Glomerular visceral epithelial cell (primary cell): Measurements from ENCODE around the gene COL6A3.

Source experiments
- DNase-seq: peaks from one replicate; pipeline ENCODE4 v3.0.0-alpha.2; 2016; ENCODE audit errors: extremely low spot score

COL6A3 gene

DNA sequence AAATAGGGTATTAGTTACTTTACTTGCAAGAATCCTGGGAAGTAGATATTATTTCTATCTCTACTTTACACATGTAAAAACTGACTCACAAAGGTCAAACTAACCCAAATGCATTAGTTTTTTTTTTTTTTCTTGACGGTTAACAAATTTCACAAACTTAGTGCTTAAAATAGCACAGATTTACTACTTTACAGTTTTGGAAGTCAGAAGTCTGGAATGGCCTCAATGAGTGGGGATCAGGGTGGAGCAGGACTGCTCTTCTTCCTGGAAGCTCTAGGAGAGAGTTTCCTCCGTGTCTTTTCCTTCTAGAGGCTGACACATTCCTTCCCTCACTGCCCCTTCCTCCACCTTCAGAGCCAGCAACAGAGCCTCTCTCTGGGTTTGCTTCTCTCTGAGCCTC, 117.2 kb downstream of the COL6A3 start:
- no peak for DNase-seq

DNA sequence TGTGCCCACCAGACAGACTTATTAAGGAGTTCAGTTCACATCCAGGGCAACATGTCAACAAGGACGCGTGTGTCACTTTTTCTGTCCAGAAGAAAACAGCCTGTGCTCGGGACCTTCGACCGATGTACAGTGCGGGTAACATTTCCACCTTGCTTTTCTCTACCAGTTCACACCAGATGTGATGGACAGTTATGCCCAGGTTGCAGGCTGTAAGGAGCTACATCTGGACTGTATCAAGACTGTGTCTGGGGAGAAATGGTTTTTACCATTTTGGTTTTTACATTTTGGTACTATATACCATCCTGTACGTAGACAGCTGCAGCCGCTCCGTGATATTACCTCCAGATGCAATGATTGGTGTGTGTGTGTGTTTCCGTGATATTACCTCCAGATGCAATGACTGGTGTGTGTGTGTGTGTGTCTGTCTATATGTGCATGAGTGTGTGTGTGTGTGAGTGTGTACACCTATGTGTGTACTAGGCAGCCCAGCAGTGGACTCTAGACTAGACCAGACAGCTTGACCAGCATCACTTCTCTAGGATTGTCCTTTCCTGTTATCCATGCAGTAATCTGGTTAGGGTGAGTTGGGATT, 118.0 kb downstream of the COL6A3 start:
- DNase-seq: no peak

DNA sequence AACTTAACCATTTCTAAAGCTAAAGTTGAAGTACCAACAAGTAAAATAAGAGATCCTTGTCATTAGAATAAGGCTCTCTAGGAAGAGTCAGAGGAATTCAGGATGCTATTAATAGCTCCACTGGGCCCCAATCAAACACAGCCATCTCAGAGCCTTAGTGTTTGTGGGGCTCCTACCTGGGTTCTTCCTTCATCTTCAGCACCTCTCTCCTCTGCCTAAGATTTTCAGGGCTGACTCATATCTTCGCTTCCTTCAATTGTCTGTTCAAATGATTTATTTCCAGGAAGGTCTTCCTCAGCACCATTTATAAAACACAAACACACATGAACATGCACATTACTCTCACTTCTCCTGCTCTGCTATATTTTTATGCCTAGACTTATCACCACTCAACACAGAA, 119.5 kb downstream of the COL6A3 start:
- DNase-seq: no peak

DNA sequence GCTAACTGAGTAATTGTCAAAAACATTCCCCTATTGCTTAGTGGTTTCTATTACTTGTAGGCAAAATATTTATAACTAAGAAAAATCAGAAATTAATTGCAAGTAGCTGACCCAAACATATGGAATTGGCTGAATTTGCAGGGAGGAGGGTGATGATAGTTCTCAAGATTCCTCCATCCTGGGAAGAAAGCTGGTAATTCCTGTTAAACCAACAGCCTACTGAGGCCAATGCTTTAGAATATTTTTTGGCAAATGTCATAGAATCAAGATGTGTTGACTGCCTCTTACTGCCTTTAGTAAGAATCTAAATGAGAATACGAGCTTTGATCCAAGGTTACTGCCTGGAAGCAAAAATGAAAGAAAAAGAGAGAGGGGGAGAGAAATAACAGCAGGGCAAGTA, 120.0 kb downstream of the COL6A3 start:
- no peak for DNase-seq

DNA sequence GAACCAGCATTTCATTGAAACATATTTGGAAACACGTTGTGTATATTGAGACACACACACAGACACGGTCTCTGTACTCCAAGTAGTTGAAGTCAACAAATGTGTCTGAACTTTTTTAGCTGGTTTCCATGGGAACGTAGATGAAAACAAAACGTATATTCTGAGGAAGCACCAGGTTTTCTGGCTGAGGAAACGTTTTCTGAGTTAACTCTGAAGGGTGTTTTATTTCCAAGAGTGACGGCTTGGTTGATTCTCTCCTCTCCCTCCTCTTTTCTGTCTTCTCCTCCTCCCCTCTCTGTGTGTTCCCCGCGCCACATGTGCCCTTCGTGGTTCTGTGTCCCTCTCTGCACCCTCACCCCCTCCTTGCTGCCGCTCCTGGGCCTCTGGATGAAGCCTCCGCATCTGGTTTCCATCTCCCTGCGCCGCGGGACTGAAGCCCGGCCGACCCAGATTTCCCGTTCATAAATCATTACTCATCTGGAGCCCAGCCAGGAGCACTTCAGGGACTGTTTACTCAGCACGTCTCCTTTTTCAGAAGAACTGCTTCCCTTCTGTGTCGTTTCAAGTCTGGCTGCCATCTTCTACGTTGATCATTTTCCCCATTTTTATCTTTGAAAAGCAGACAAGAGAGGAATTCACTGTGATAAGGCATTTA, 122.7 kb downstream of the COL6A3 start:
- DNase-seq: peak; percentile 97

DNA sequence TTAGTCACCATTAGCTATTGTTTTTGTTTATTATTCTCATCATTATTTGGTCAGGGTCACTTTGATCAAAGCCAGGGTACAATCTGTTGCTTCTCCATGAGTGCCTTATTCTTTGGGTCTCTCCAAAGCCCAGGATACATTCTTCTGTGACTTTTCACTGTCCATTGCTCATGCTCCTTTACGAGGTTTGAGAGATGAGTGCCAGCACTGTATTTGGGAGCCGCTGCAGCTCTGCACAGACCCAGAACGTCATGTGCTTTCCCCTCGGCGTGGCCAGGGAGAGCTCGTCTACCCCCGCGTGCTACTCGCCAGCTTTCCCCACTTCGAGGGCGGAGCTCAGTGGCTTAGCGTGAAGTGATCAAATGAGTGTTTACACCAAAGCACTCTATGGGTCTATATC, 123.7 kb downstream of the COL6A3 start:
- DNase-seq: no peak

DNA sequence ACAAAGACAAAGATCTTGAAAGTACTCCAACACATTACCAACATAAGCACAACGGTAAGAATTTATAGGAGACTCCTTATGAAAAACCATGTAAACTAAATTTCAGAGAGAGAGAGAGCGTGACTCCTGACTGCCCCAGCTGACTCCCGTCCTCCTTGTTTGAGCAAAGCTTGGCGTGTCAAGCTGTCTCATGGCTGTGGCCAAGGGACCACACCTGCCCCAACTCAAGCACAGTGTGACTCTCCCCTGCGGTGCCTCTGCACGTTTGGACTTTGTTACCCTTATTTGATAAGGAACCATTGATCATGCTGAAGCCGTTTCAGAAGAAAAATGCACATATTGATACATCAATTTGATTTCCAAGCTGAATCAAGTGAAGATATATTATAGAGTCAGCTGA, 124.8 kb downstream of the COL6A3 start:
- DNase-seq: no peak

DNA sequence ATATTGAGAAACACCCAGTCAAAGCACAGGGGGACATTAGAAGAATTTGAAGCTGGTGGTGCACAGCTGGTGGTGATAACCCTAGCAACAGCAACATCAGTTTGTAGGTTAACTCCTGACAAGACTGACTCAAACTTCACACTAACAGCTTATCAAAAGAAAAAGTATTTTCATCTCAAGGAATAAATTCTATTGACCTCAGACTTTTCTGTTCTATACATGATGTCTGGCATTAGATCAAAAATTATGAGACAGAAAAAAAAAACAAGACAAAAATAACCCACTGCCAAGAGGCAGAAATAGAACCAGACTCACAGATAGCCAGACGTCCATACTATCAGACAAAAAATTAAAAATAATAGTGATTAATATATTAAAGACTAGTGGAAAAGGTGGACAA, 126.1 kb downstream of the COL6A3 start:
- DNase-seq: no peak

DNA sequence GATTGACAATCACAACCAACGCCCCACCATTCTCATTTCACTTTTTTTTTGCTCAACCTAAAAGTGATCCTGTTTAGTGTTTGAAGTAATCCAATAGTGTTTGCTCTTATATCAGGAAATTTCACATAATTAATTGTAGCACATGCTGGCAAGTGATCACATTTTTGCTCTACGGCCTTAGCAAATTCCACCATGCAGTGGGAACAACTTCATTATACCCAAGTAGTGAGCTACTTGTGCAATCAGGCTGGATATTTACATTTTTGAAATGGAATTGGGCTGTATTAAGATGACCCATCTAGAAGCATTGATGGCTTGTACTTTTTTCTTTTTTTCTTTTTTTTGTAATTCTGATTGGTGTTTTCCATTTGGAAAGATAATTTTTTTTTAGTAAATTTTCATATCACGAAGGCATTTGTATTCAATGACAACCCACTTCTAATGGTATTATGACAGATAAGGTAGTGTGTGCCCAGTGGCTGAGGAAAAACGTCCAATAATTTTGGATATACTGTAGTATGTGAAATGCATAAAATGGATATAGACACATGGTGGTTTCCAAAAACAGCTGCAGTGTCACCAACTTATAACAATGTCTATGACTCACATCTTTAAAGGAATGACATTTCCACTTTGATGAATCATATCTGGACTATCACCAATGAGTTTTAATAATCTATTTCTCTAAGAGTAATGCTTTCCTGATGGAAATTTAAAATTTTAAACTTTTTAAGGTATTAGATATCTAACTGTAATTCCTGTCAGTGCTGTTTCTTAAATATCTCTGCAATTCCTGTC, 130.6 kb downstream of the COL6A3 start:
- no peak for DNase-seq

DNA sequence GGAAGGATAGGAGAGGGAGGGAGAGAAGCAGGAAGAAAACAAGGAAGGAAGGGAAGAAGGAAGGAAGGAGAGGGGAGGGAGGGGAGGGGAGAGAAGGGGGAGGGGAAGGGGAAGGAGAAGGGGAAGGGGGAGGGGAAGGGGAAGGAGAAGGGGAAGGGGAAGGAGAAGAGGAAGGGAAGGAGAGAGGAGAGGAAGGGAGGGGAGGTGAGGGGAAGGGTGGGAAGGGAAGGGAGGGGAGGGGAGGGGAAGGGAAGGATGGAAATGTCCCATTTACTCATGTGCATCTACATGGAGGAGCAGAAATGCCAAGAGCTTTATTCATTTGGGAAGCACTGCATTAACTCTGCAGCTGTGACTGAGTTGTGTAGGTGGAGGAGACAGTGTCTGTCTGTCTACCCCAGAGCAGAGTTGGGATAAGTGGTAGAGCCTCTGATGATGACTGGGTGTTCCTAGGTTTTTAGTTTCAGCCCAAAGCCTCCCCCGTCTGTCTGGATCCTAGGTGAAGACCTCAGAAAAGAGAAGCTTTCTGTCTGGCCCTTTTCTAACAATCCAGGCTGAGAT, 131.3 kb downstream of the COL6A3 start:
- DNase-seq: no peak

DNA sequence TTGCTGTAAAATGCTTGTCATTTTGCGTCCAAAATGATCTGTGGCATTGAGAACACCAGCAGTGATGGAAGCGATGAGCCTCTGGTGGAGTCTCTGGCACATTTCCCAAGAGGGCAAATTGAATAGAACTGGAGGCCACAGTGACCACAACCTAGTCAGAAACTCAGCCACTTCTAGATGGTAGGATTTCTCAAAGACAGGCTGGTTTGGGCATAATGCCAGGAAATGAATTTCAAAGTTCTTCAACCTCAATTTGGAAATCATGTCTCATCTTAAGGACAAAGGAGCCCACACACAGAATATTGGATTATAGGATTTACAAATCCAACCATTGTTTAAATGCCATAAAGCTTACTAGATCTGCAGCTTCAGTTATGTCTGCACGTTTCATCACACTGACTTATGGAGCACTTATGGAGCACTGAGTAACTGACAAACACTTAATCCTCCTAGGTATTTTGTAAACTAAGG, 132.1 kb downstream of the COL6A3 start:
- peak; percentile 89 for DNase-seq

DNA sequence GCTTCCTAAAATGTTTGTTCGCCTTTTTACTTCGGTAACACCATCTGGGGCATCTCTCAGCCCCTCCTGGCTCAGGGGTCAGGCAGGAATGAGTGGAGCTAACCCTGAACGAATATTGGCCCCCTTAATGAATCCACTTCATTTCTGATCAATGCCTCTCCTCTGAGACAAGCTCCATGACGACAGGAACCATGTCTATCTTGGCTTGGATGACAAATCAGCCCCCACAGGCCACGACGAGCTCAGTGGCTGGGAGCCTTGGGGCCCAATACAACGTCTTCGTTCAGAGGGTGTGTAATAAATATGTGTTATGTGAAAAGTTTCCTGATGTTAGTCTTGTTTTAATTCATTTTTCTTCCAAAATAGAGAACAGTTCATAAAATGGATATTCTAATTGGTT, 133.0 kb downstream of the COL6A3 start:
- no peak for DNase-seq

DNA sequence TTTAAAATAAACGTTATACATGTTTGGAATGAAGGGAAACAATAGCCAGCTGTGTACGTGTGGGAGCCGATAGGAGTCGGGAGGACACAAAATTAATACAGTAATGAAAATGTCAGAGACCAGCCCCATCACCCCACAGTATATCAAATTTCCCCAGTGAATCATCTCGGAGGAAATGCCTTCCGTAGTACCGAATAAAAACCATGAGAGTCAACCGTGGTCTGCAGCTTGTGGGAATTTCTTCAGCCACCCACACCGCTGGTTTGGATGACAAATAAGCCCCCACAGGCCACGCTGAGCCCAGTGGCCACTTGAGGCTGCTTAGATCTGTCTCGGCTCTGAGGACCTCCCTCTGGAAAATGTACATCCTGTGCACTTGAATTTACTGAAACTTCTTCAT, 133.7 kb downstream of the COL6A3 start:
- DNase-seq: peak; percentile 85

DNA sequence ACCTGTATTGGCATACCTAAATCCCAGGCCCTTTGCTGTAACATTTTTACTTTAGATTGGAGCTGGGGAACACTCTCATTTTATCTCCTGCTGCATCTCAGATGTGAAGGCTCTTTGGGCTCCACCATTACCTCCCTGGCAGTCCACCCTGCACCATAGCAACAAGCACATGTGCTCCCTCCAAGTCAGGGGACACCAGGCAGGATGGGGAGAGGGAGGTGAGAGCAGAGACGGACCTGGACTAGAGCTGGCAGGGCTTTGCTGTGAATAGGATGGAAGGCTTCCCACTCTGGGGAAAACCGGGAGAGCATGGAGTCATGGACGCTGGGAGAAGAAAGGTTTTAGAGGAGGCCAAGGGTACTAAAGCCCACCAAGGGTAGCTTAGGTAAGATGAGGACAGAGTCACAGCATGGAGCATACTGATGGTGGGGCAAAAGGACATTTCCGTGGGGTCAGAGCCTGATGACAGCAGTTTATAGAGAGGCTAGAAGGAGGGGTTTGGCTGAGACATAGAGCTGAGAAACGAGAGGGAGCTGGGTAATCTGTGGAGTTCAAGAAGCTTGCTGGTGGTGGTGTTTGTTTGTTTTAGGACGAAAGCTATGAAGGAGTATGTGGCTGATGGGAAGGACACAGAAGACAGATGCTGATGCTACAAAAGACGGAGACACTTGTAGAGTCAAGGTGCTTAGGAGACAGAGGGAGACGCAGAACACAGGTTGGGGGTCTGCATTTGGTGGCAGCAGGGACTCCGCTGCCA, 134.8 kb downstream of the COL6A3 start:
- DNase-seq: no peak

DNA sequence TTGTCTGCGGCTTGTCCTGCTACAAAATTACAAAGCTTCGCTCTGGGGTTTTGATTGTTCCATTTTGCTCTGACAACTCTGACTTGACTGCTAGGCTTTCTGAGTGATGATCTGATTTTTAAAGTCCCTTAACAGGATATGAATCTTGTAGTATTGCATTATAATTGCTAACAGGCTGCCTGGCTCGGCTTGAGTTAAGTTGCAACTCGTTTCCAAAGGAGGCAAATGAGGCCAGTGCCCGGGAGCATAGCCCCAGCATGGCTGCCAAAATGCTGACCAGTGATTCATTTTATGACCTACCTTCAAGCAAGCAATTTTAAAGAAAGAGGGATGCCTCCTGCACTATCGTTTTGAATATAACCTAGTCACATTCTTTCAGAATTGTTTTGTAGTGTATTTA, 135.4 kb downstream of the COL6A3 start:
- no peak for DNase-seq

DNA sequence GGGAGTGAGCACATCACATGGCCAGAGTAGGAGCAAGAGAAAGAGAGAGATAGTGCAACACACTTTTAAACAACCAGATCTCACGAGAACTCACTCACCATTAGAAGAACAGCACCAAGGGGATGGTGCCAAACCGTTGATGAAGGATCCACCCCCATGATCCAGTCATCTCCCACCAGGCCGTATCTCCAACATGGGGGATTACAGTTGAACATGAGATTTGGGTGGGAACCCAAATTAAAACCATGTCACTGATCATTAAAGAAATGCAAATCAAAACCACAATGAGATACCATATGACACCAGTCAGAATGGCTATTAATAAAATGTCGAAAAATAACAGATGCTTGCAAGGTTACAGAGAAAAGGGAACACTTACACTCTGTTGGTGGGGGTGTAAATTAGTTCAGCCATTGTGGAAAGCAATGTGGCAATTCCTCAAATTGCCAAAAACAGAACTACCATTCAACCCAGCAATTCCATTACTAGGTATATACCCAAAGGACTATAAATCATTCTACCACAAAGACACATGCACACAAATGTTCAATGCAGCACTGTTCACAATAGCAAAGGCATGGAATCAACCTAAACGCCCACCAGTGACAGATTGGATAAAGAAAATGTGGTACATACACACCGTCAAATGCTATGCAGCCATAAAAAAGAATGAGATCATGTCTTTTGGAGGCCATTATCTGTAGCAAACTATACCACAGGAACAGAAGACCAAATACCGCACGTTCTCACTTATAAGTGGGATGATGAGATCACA, 137.1 kb downstream of the COL6A3 start:
- no peak for DNase-seq
